Osteocyte (in vitro differentiated cells): ENCODE data around the gene FAM174C. TPM values are rescaled to one million over a fixed set of nuclear protein-coding genes. Genes with fewer than 3 reads are reported as not detected.
A peak's percentile ranks its signal among the peaks of the same experiment; 100 is the strongest.

Experiments
- DNase-seq: peaks from one replicate; pipeline ENCODE4 v3.0.0; 2021; ENCODE audit warnings: mixed read lengths; ENCODE audit not compliant: unreplicated experiment; ENCODE audit errors: extremely low spot score
- H3K27ac Mint-ChIP-seq: one replicate; pipeline ENCODE4 v1.8.0; 2021; ENCODE audit warnings: mild to moderate bottlenecking, mixed read lengths; ENCODE audit not compliant: unreplicated experiment
- H3K27me3 Mint-ChIP-seq: one replicate; pipeline ENCODE4 v1.8.0; 2021; ENCODE audit warnings: mixed read lengths; ENCODE audit not compliant: unreplicated experiment
- H3K36me3 Mint-ChIP-seq: one replicate; pipeline ENCODE4 v1.8.0; 2021; ENCODE audit warnings: mixed read lengths; ENCODE audit not compliant: unreplicated experiment
- H3K4me1 Mint-ChIP-seq: one replicate; pipeline ENCODE4 v1.8.0; 2021; ENCODE audit warnings: mixed read lengths; ENCODE audit not compliant: unreplicated experiment
- H3K4me3 Mint-ChIP-seq: one replicate; pipeline ENCODE4 v1.8.0; 2021; ENCODE audit warnings: mild to moderate bottlenecking, moderate library complexity, mixed read lengths; ENCODE audit not compliant: unreplicated experiment
- H3K9me3 Mint-ChIP-seq: one replicate; pipeline ENCODE4 v1.8.0; 2021; ENCODE audit warnings: mixed read lengths; ENCODE audit not compliant: unreplicated experiment
- total RNA-seq: library from RNA; stranded (reverse); gene quantifications from 2 replicates; pipeline ENCODE4 v1.2.1, GENCODE V29; 2021
- TF ChIP-seq, protein P1 (sequence below): fragments of 200-600 bp; sonication (generic); IDR thresholded peaks from 2 replicates; pipeline ENCODE4 v1.5.0; 2021; ENCODE audit warnings: antibody characterized with exemption, mild to moderate bottlenecking, moderate library complexity

FAM174C gene
- total RNA-seq, 1 donor from 2014 or later, result 35.3 TPM

DNA sequence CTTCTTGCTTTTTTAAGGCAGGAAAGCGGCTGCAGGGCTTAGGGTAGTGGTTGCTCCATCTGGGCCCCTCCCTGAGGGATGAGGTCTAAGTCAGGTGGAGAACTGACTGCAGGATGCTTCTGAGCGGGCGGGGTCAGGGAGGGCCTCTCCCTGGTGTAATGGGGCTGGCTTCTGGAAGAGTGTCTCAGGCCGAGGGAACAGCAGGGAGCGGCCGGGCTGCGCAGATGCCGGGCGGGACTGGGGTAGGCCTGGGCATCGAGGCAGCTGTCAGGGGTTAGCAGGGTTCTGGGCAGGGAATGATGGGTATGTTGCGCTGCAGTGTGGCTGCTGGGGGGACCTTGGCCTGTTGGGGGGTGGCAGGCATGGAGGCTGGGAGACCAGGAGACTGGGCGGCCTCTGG, 2.7 kb downstream of the FAM174C start:
- H3K36me3 Mint-ChIP-seq, result peaks cover 14% of the 10 kb centered on the region
- peak overlapping the region; percentile 18 for H3K27ac Mint-ChIP-seq
- no peak overlapping the region for H3K4me3 Mint-ChIP-seq
- no peaks in the 10 kb centered on the region for H3K9me3 Mint-ChIP-seq
- no peak for DNase-seq
- H3K4me1 Mint-ChIP-seq, result peaks cover 20% of the 10 kb centered on the region
- no peaks in the 10 kb centered on the region for H3K27me3 Mint-ChIP-seq
- TF ChIP-seq, protein P1, sequence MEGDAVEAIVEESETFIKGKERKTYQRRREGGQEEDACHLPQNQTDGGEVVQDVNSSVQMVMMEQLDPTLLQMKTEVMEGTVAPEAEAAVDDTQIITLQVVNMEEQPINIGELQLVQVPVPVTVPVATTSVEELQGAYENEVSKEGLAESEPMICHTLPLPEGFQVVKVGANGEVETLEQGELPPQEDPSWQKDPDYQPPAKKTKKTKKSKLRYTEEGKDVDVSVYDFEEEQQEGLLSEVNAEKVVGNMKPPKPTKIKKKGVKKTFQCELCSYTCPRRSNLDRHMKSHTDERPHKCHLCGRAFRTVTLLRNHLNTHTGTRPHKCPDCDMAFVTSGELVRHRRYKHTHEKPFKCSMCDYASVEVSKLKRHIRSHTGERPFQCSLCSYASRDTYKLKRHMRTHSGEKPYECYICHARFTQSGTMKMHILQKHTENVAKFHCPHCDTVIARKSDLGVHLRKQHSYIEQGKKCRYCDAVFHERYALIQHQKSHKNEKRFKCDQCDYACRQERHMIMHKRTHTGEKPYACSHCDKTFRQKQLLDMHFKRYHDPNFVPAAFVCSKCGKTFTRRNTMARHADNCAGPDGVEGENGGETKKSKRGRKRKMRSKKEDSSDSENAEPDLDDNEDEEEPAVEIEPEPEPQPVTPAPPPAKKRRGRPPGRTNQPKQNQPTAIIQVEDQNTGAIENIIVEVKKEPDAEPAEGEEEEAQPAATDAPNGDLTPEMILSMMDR, result no peak

DNA sequence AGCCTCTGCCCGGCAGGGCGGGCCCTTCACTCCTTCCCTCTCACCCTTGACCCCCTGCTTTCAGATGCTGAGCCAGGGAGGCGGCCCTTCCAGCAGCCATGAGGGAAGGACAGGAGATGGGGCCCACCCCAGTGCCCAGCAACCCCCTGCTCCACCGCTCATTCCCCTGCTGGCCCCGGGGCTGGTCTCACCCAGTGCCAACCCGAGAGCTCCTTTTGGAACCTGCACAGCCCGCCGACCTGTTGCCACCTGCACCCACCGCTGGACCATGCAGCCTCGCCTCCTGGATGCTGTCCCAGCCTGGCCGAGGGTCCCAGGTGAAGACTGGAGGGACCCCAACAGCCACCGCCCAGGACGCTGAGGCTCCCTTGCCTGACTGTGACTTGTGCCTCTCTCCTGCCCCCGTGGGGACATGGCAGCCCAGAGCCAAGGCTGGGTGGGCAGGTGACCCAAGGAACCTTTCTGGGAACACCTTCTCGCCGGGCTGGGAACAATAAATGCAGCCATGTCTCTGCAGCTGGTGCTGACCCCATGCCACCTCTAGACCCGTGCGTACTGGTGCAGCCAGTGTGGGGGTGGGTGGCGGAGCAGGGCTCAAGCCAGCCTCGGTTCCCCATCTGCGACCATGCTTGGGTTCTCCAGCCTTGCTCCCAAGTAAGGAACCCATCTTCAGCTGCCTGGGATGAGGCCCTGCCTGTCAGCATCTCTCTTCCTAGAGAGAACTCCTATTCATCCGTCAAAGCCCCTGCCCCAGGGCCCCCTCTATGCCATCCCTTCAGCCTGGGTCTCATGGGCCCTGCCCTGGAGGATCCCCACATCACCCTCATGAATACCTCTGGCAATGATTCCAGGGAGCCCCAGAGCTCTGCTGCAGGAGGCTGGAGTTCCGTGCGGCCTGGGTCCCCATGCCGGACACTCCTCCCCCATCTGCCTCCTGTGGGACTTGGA, 3.7 kb downstream of the FAM174C start:
- no peak overlapping the region for H3K4me3 Mint-ChIP-seq
- TF ChIP-seq, protein P1, result no peak
- peaks cover 8% of the 10 kb centered on the region for H3K36me3 Mint-ChIP-seq
- no peaks in the 10 kb centered on the region for H3K9me3 Mint-ChIP-seq
- no peak overlapping the region for H3K27ac Mint-ChIP-seq
- H3K4me1 Mint-ChIP-seq, result peaks cover 14% of the 10 kb centered on the region
- DNase-seq, result no peak
- H3K27me3 Mint-ChIP-seq, result peaks cover under 1% of the 10 kb centered on the region

DNA sequence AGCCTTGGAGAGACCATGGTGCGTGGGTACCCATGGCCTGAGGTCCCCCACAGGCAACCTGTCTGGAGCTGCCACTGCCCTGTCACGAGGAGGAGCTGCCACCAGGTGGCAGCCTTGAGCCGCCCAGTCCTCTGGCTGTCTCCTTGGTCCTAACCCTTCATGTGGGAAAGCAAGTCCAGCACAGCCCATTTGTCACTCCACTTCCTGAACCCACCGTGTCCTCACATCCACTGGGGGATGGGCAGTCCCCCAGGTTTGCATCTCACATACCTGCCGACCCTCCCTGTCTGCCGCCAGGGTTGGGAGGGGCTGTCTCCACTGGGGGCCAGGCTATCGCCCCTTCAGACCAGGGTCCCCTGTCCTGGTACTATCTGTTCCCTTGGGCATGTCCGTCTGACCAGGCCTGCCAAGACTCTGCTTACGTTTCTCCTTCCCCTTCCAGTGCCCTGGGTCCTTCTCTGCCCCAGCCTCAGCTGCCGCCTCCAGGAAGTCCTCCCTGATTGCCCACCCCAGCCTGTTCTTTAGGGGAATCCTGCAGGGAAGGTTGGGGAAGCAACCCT, 4.5 kb downstream of the FAM174C start:
- peaks cover 4% of the 10 kb centered on the region for H3K36me3 Mint-ChIP-seq
- peak; percentile 96 for DNase-seq
- no peak overlapping the region for H3K27ac Mint-ChIP-seq
- no peaks in the 10 kb centered on the region for H3K9me3 Mint-ChIP-seq
- TF ChIP-seq, protein P1, result peak; percentile 97
- peaks cover 13% of the 10 kb centered on the region for H3K4me1 Mint-ChIP-seq
- peaks cover 8% of the 10 kb centered on the region for H3K27me3 Mint-ChIP-seq
- peak overlapping the region; percentile 33 for H3K4me3 Mint-ChIP-seq

DNA sequence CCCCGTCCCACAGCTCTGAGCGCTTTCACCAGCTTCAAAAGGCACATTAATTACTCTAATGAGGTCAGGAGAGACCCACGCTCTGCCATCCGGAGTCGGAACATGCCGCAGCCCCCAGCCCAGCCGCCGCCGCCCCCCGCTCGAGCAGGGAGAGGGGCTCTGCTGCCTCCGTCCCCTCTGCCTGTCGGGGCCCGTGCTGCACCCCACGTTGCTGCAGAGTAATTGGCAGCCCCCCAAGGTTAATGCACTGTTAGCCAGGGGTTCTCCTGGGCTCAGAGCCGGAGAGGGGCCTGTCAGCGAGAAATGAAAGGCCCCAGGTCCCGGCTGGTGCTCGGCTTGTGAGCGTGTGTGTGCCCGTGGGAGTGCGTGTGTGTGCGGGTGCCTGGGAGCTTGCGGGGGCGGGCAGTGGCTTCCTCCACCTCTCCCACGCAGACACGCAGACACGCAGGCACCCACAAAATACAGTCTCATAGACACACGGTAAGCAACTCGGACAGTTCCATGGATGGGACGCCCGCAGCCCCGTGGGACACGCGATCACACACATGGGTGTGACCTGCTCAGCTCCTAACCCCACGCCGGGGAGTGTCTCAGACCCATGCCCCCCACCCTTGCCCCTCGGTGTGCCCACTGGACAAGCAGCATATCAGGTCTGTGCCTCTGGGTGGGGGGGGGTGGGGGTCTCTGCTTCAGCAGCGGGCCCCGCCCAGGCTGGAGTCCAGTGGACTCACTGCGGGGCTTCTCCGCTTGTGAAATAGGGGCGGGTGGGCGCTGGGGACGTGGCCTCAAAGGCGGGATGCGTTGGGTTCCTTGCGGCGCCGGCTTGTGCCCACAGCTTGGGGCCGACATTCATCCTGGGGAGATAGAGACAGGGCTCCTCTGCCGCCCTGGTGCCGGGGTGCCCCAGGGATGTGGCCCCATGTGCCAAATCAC, 5.6 kb downstream of the FAM174C start:
- peaks cover 9% of the 10 kb centered on the region for H3K27me3 Mint-ChIP-seq
- TF ChIP-seq, protein P1, result no peak
- peaks cover 15% of the 10 kb centered on the region for H3K4me1 Mint-ChIP-seq
- no peaks in the 10 kb centered on the region for H3K9me3 Mint-ChIP-seq
- no peak overlapping the region for H3K4me3 Mint-ChIP-seq
- H3K36me3 Mint-ChIP-seq, result peaks cover 4% of the 10 kb centered on the region
- DNase-seq, result no peak
- H3K27ac Mint-ChIP-seq, result no peak overlapping the region
